Tracheal epithelial cell (primary cell): Measurements from ENCODE around the gene PRTG. TPM values are rescaled to one million over a fixed set of nuclear protein-coding genes. Genes with fewer than 3 reads are reported as not detected.

Experiments used
- total RNA-seq: library from RNA; depleted of rRNA; stranded (reverse); fragments of >200 nt; gene quantifications from 2 replicates; pipeline ENCODE4 v1.2.1, GENCODE V29; 2014

PRTG gene, protein sequence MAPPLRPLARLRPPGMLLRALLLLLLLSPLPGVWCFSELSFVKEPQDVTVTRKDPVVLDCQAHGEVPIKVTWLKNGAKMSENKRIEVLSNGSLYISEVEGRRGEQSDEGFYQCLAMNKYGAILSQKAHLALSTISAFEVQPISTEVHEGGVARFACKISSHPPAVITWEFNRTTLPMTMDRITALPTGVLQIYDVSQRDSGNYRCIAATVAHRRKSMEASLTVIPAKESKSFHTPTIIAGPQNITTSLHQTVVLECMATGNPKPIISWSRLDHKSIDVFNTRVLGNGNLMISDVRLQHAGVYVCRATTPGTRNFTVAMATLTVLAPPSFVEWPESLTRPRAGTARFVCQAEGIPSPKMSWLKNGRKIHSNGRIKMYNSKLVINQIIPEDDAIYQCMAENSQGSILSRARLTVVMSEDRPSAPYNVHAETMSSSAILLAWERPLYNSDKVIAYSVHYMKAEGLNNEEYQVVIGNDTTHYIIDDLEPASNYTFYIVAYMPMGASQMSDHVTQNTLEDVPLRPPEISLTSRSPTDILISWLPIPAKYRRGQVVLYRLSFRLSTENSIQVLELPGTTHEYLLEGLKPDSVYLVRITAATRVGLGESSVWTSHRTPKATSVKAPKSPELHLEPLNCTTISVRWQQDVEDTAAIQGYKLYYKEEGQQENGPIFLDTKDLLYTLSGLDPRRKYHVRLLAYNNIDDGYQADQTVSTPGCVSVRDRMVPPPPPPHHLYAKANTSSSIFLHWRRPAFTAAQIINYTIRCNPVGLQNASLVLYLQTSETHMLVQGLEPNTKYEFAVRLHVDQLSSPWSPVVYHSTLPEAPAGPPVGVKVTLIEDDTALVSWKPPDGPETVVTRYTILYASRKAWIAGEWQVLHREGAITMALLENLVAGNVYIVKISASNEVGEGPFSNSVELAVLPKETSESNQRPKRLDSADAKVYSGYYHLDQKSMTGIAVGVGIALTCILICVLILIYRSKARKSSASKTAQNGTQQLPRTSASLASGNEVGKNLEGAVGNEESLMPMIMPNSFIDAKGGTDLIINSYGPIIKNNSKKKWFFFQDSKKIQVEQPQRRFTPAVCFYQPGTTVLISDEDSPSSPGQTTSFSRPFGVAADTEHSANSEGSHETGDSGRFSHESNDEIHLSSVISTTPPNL
- under 0.01 and 0.48 TPM in 2 replicates for total RNA-seq

DNA sequence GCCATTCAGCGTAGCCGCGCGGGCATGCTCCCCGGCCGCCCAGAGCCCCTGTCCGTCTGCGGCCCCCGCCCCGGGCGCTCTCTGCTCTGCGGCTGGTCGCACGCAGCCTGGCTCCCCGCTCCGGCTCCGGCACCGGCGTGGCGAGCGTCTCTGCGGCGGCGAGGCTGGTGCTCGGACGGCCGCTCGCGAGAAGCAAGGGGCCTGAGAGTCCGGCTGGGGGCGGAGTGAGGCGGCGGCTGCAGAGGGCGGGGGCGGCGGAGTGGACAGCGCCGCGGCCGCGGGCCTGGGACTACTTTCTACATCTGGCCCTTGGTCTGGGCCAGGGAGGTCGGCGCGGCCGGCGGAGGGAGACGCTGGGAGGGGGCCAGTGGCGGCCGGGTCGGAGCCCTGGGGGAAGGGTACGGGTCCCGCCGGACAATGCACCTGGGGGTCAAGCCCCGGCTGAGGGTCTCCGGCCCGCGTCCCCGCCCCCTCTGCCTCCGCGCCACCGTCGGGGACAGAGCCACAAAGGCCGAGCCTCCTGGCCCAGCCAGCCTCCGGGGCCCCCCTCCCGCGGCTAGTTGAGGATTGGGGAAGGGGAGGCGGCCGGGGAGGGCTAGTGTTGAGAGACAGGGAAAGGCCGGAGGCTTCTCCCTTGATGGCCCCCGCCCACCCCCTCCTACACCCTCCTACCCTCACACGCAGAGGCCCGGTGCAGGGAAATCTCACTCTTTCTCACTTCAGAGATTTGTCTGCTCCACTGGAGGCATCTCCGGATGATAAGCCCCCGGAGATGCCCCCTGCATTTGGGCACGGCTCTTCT lies at the start of gene PRTG:
TSS of gene PRTG (minus strand) at position 226 of the 802 bp plus-strand sequence. CDS start at position 5, 221 bp downstream.

GRCh38 chr15:55588070-55588814 lies 154.7 kb downstream of the PRTG start, which contains the start of gene PYGO1:
Gene PYGO1, minus strand, starts transcription at chr15:55588345. Its CDS starts 462 bp downstream, at chr15:55587883.

Other genes with a start within 250 kb of the PRTG start
- gene DNAAF4, start 234.9 kb downstream of the PRTG start, total RNA-seq = 0.96 and 1.9 TPM in 2 replicates
- gene PYGO1, start 154.8 kb downstream of the PRTG start, total RNA-seq = 1.4 and 3.6 TPM in 2 replicates